Measurements from ENCODE around the gene DOCK6. TPM values are rescaled to one million over a fixed set of nuclear protein-coding genes. Genes with fewer than 3 reads are reported as not detected.
A peak's percentile ranks its signal among the peaks of the same experiment; 100 is the strongest.

DOCK6 gene
- total RNA-seq, 1 donor from 2014 or later: 43.6 TPM

- Mint-ChIP-seq H3K9me3 (no peaks in the 10 kb centered on the region), H3K27ac (no peak overlapping the region), H3K4me3 (no peak overlapping the region), H3K27me3 (no peaks in the 10 kb centered on the region), H3K4me1 (ENCODE audit: unreplicated experiment) (peaks cover 5% of the 10 kb centered on the region), H3K36me3 (no peaks in the 10 kb centered on the region)
- no peak for TF ChIP-seq CTCF (conservative IDR thresholded peaks at IDR 0.05)
- DNase-seq (ENCODE audit: extremely low spot score, unreplicated experiment): no peak
Observed at GRCh38 chr19:11201791-11202190, 60.5 kb downstream of the DOCK6 start.

- H3K27me3 Mint-ChIP-seq: no peaks in the 10 kb centered on the region
- no peaks in the 10 kb centered on the region for H3K9me3 Mint-ChIP-seq
- H3K27ac Mint-ChIP-seq: no peak overlapping the region
- H3K4me1 Mint-ChIP-seq (ENCODE audit: unreplicated experiment): peaks cover 5% of the 10 kb centered on the region
- DNase-seq (ENCODE audit: extremely low spot score, unreplicated experiment): no peak
- no peak for TF ChIP-seq CTCF (conservative IDR thresholded peaks at IDR 0.05)
- no peaks in the 10 kb centered on the region for H3K36me3 Mint-ChIP-seq
- H3K4me3 Mint-ChIP-seq: no peak overlapping the region
Observed at GRCh38 chr19:11200931-11201330, 61.4 kb downstream of the DOCK6 start.

- H3K4me1 Mint-ChIP-seq (ENCODE audit: unreplicated experiment): peaks cover 10% of the 10 kb centered on the region
- no peak for TF ChIP-seq CTCF (conservative IDR thresholded peaks at IDR 0.05)
- no peaks in the 10 kb centered on the region for H3K27me3 Mint-ChIP-seq
- H3K27ac Mint-ChIP-seq: no peak overlapping the region
- H3K4me3 Mint-ChIP-seq: no peak overlapping the region
- H3K9me3 Mint-ChIP-seq: no peaks in the 10 kb centered on the region
- peaks cover 3% of the 10 kb centered on the region for H3K36me3 Mint-ChIP-seq
- DNase-seq (ENCODE audit: extremely low spot score, unreplicated experiment): no peak
Observed at GRCh38 chr19:11200015-11200574, 62.2 kb downstream of the DOCK6 start.

- Mint-ChIP-seq H3K4me1 (ENCODE audit: unreplicated experiment) (peaks cover 9% of the 10 kb centered on the region), H3K36me3 (peaks cover 3% of the 10 kb centered on the region), H3K9me3 (no peaks in the 10 kb centered on the region), H3K27me3 (no peaks in the 10 kb centered on the region), H3K4me3 (peak overlapping the region; percentile 61), H3K27ac (no peak overlapping the region)
- no peak for TF ChIP-seq CTCF (conservative IDR thresholded peaks at IDR 0.05)
- no peak for DNase-seq (ENCODE audit: extremely low spot score, unreplicated experiment)
Observed at GRCh38 chr19:11199517-11199916, 62.8 kb downstream of the DOCK6 start.

GRCh38 chr19:11198769-11199424 is 63.4 kb downstream of the DOCK6 start:
- Mint-ChIP-seq H3K9me3 (no peaks in the 10 kb centered on the region), H3K4me1 (ENCODE audit: unreplicated experiment) (peaks cover 5% of the 10 kb centered on the region), H3K27ac (peak overlapping the region; percentile 74), H3K27me3 (no peaks in the 10 kb centered on the region), H3K4me3 (peak overlapping the region; percentile 70), H3K36me3 (peaks cover 3% of the 10 kb centered on the region)
- no peak for DNase-seq (ENCODE audit: extremely low spot score, unreplicated experiment)
- TF ChIP-seq CTCF (conservative IDR thresholded peaks at IDR 0.05): no peak

All from type B pancreatic cell (in vitro differentiated cells).